ENCODE results near the gene RSAD2. TPM values are rescaled to one million over a fixed set of nuclear protein-coding genes. Genes with fewer than 3 reads are reported as not detected.

The RSAD2 gene
- total and polyA plus RNA-seq, 2 of the 4 experiments (the other 2 are of a cell fraction) = not detected

GRCh38 chr2:6846540-6846939 lies 31.0 kb upstream of the RSAD2 start:
- ChIA-PET POLR2A (ENCODE audit: unreplicated experiment) (no interaction called here), CTCF (no interaction called here)
- H4K5ac ChIP-seq (ENCODE audit: low read depth, low read length) = no peak overlapping the region
- H4K8ac ChIP-seq (ENCODE audit: low read depth in 2 of 2, low read length in 2 of 2) = no peak overlapping the region
- no peaks in the 10 kb centered on the region for H3K27me3 ChIP-seq (ENCODE audit: control insufficient read depth, insufficient read depth, low read length)
- H2BK120ac ChIP-seq (ENCODE audit: low read depth, low read length) = no peak overlapping the region
- no peak overlapping the region for H4K91ac ChIP-seq (ENCODE audit: insufficient read depth, low read depth, low read length)
- DNase-seq (no peak), ATAC-seq (ENCODE audit: low read depth) (no peak)
- no peaks in the 10 kb centered on the region for H3K9me1 ChIP-seq (ENCODE audit: insufficient read depth, low read length)
- H4K20me1 ChIP-seq (ENCODE audit: insufficient read depth, low read length) = no peaks in the 10 kb centered on the region
- H3K9me3 ChIP-seq (ENCODE audit: control insufficient read depth, insufficient read depth, low read length) = peaks cover 11% of the 10 kb centered on the region
- H3K23ac ChIP-seq (ENCODE audit: low read depth, low read length) = no peak overlapping the region
- H3K9ac ChIP-seq (ENCODE audit: low read depth, low read length) = no peak overlapping the region
- H3K27ac ChIP-seq (ENCODE audit: insufficient read depth, low read length) = no peak overlapping the region
- H3K4me3 ChIP-seq (ENCODE audit: insufficient read depth, low read depth, low read length) = no peak overlapping the region
- BruUV-seq (replicated peaks) = no TSS peak
- no peak overlapping the region for H3K18ac ChIP-seq (ENCODE audit: low read depth, low read length)
- dilution Hi-C loops (cut with HindIII; ENCODE audit: low sequenced_read_pairs, unreplicated experiment) = no loop called here
- H2BK15ac ChIP-seq (ENCODE audit: low read depth, low read length) = no peak overlapping the region
- in situ Hi-C loops (cut with MboI; ENCODE audit: low sequenced_read_pairs) = no loop called here
- no peaks in the 10 kb centered on the region for H3K4me1 ChIP-seq (ENCODE audit: control insufficient read depth, insufficient read depth, low read length)
- no CpG with 5 or more reads among the region's 1 CpG for WGBS, 2 experiments (ENCODE audit: extremely low coverage in 2 of 2, insufficient read length in 1 of 2)
- H3K4me2 ChIP-seq (ENCODE audit: low read depth, low read length) = no peak overlapping the region
- TF ChIP-seq POLR2A (IDR thresholded peaks at IDR 0.05; ENCODE audit: low read depth, low read length) (no peak), CEBPB (IDR thresholded peaks at IDR 0.05; ENCODE audit: low read depth, low read length) (no peak), RFX5 (IDR thresholded peaks at IDR 0.05; ENCODE audit: low read depth, low read length) (no peak), RCOR1 (IDR thresholded peaks at IDR 0.05; ENCODE audit: insufficient replicate concordance, low read length) (no peak), MAFK (IDR thresholded peaks at IDR 0.05; ENCODE audit: low read depth, low read length) (no peak)
- no peak overlapping the region for H2BK20ac ChIP-seq (ENCODE audit: low read depth, low read length)
- no peak overlapping the region for H3K14ac ChIP-seq (replicated peaks; ENCODE audit: low read depth, low read length)
- H2AK5ac ChIP-seq (ENCODE audit: low read depth, low read length) = no peak overlapping the region
- intact Hi-C loops (cut with micrococcal nuclease) = no loop called here
- no peaks in the 10 kb centered on the region for H3K36me3 ChIP-seq (ENCODE audit: control insufficient read depth, insufficient read depth, low read length)
- no peaks in the 10 kb centered on the region for H3K79me1 ChIP-seq (ENCODE audit: low read depth in 1 of 2, low read length in 2 of 2)
- H2BK5ac ChIP-seq (ENCODE audit: low read depth, low read length, poor library complexity, severe bottlenecking) = no peak overlapping the region
- H3K4ac ChIP-seq (ENCODE audit: low read depth, low read length) = no peak overlapping the region
- no peak overlapping the region for H2AK9ac ChIP-seq (replicated peaks; ENCODE audit: low read depth, low read length, poor library complexity)
- no peak overlapping the region for H3K56ac ChIP-seq (ENCODE audit: extremely low read depth, insufficient read depth, low read length)
- no peak overlapping the region for H2AFZ ChIP-seq (replicated peaks; ENCODE audit: low read length, poor library complexity)

Data from IMR-90 (cell line).